ENCODE measurements around the gene FBP1.

FBP1 gene

GRCh38 chr9:94623253-94623652 is 16.1 kb downstream of the FBP1 start:
- no peak overlapping the region for H3K27ac ChIP-seq (replicated peaks; ENCODE audit: low read length)
- no peak overlapping the region for H3K4ac ChIP-seq (ENCODE audit: low read length)
- peaks cover 0 to 8% (median 0%) of the 10 kb centered on the region in 3 experiments for H3K27me3 ChIP-seq (ENCODE audit: control insufficient read depth in 3 of 3, insufficient read depth in 3 of 3, low read depth in 1 of 3, low read length in 3 of 3)
- H3K23ac ChIP-seq (ENCODE audit: low read depth, low read length, poor library complexity), result no peak overlapping the region
- H3K4me3 ChIP-seq (ENCODE audit: low read length in 2 of 2), result no peak overlapping the region
- H2BK120ac ChIP-seq (ENCODE audit: low read depth, low read length), result no peak overlapping the region
- H4K91ac ChIP-seq (ENCODE audit: low read depth, low read length, poor library complexity), result no peak overlapping the region
- H4K8ac ChIP-seq (ENCODE audit: low read depth, low read length), result no peak overlapping the region
- H2BK15ac ChIP-seq (ENCODE audit: low read length), result no peak overlapping the region
- peaks cover 0 to 1% of the 10 kb centered on the region in 2 donors for H3K4me1 ChIP-seq (ENCODE audit: control insufficient read depth in 2 of 2, insufficient read depth in 1 of 2, low read depth in 1 of 2, low read length in 2 of 2)
- no peak overlapping the region for H3K14ac ChIP-seq (ENCODE audit: low read length)
- no peak overlapping the region for H2BK5ac ChIP-seq (ENCODE audit: low read length)
- no peaks in the 10 kb centered on the region for H3K9me3 ChIP-seq (replicated peaks in 1 of 2; ENCODE audit: control insufficient read depth in 2 of 2, insufficient read depth in 1 of 2, low read depth in 1 of 2, low read length in 2 of 2)
- H3K36me3 ChIP-seq (replicated peaks in 1 of 2; ENCODE audit: control insufficient read depth in 2 of 2, insufficient read depth in 2 of 2, low read length in 2 of 2), result no peaks in the 10 kb centered on the region
- no peak overlapping the region for H3K4me2 ChIP-seq (ENCODE audit: insufficient read depth, low read length, poor library complexity, severe bottlenecking)
- H2AFZ ChIP-seq (ENCODE audit: low read length), result peak overlapping the region; percentile 45
- H3K79me1 ChIP-seq (ENCODE audit: low read depth, low read length), result no peaks in the 10 kb centered on the region
- peak; percentile 39 for DNase-seq (ENCODE audit: low spot score)
- H2BK12ac ChIP-seq (ENCODE audit: low read length), result no peak overlapping the region
- H3K9ac ChIP-seq (ENCODE audit: low read depth, low read length, poor library complexity), result no peak overlapping the region
- H2AK5ac ChIP-seq (ENCODE audit: low read depth, low read length), result no peak overlapping the region
- no CpG with 5 or more reads among the region's 9 CpGs for WGBS, 2 donors (ENCODE audit: extremely low coverage in 2 of 2, insufficient read length in 2 of 2, insufficient replicate concordance in 1 of 2)
- H3K18ac ChIP-seq (ENCODE audit: low read length), result no peak overlapping the region

- Histone ChIP-seq H3K23ac (ENCODE audit: low read depth, low read length, poor library complexity) (peak overlapping the region; percentile 5), H2BK120ac (ENCODE audit: low read depth, low read length) (no peak overlapping the region), H4K8ac (ENCODE audit: low read depth, low read length) (no peak overlapping the region), H3K18ac (ENCODE audit: low read length) (peak overlapping the region; percentile 2), H3K36me3 (replicated peaks in 1 of 2; ENCODE audit: control insufficient read depth in 2 of 2, insufficient read depth in 2 of 2, low read length in 2 of 2) (no peaks in the 10 kb centered on the region), H2AFZ (ENCODE audit: low read length) (no peak overlapping the region), H3K4me3 (ENCODE audit: low read length in 2 of 2) (no peak overlapping the region), H3K79me1 (ENCODE audit: low read depth, low read length) (no peaks in the 10 kb centered on the region), H3K4me2 (ENCODE audit: insufficient read depth, low read length, poor library complexity, severe bottlenecking) (no peak overlapping the region), H2BK12ac (ENCODE audit: low read length) (no peak overlapping the region), H4K91ac (ENCODE audit: low read depth, low read length, poor library complexity) (no peak overlapping the region), H3K9me3 (replicated peaks in 1 of 2; ENCODE audit: control insufficient read depth in 2 of 2, insufficient read depth in 1 of 2, low read depth in 1 of 2, low read length in 2 of 2) (no peaks in the 10 kb centered on the region), H2BK5ac (ENCODE audit: low read length) (peak overlapping the region; percentile 15), H2AK5ac (ENCODE audit: low read depth, low read length) (peak overlapping the region; percentile 14), H3K14ac (ENCODE audit: low read length) (no peak overlapping the region), H3K9ac (ENCODE audit: low read depth, low read length, poor library complexity) (no peak overlapping the region), H3K27me3 (ENCODE audit: control insufficient read depth in 3 of 3, insufficient read depth in 3 of 3, low read depth in 1 of 3, low read length in 3 of 3) (peaks cover 0 to 2% (median 0%) of the 10 kb centered on the region in 3 experiments), H3K27ac (replicated peaks; ENCODE audit: low read length) (no peak overlapping the region), H2BK15ac (ENCODE audit: low read length) (no peak overlapping the region), H3K4me1 (ENCODE audit: control insufficient read depth in 2 of 2, insufficient read depth in 1 of 2, low read depth in 1 of 2, low read length in 2 of 2) (no peaks in the 10 kb centered on the region), H3K4ac (ENCODE audit: low read length) (no peak overlapping the region)
- no peak for DNase-seq (ENCODE audit: low spot score)
- WGBS, 2 donors (ENCODE audit: extremely low coverage in 2 of 2, insufficient read length in 2 of 2, insufficient replicate concordance in 1 of 2), result no CpG with 5 or more reads among the region's 19 CpGs
Measured at GRCh38 chr9:94622087-94622800, 17.1 kb downstream of the FBP1 start.

- Histone ChIP-seq H3K79me1 (ENCODE audit: low read depth, low read length) (no peaks in the 10 kb centered on the region), H3K23ac (ENCODE audit: low read depth, low read length, poor library complexity) (no peak overlapping the region), H3K18ac (ENCODE audit: low read length) (no peak overlapping the region), H3K27ac (replicated peaks; ENCODE audit: low read length) (no peak overlapping the region), H2AK5ac (ENCODE audit: low read depth, low read length) (no peak overlapping the region), H3K9me3 (replicated peaks in 1 of 2; ENCODE audit: control insufficient read depth in 2 of 2, insufficient read depth in 1 of 2, low read depth in 1 of 2, low read length in 2 of 2) (no peaks in the 10 kb centered on the region), H2BK5ac (ENCODE audit: low read length) (no peak overlapping the region), H4K91ac (ENCODE audit: low read depth, low read length, poor library complexity) (no peak overlapping the region), H2BK12ac (ENCODE audit: low read length) (no peak overlapping the region), H2BK15ac (ENCODE audit: low read length) (no peak overlapping the region), H3K27me3 (ENCODE audit: control insufficient read depth in 3 of 3, insufficient read depth in 3 of 3, low read depth in 1 of 3, low read length in 3 of 3) (no peaks in the 10 kb centered on the region), H3K4me3 (ENCODE audit: low read length in 2 of 2) (no peak overlapping the region), H3K14ac (ENCODE audit: low read length) (no peak overlapping the region), H3K4me2 (ENCODE audit: insufficient read depth, low read length, poor library complexity, severe bottlenecking) (no peak overlapping the region), H3K4me1 (ENCODE audit: control insufficient read depth in 2 of 2, insufficient read depth in 1 of 2, low read depth in 1 of 2, low read length in 2 of 2) (no peaks in the 10 kb centered on the region), H4K8ac (ENCODE audit: low read depth, low read length) (no peak overlapping the region), H3K4ac (ENCODE audit: low read length) (no peak overlapping the region), H2BK120ac (ENCODE audit: low read depth, low read length) (no peak overlapping the region), H2AFZ (ENCODE audit: low read length) (no peak overlapping the region), H3K9ac (ENCODE audit: low read depth, low read length, poor library complexity) (no peak overlapping the region), H3K36me3 (replicated peaks in 1 of 2; ENCODE audit: control insufficient read depth in 2 of 2, insufficient read depth in 2 of 2, low read length in 2 of 2) (no peaks in the 10 kb centered on the region)
- no peak for DNase-seq (ENCODE audit: low spot score)
- WGBS, 2 donors (ENCODE audit: extremely low coverage in 2 of 2, insufficient read length in 2 of 2, insufficient replicate concordance in 1 of 2), result no CpG with 5 or more reads among the region's 4 CpGs
Measured at GRCh38 chr9:94619026-94619425, 20.3 kb downstream of the FBP1 start.

DNA sequence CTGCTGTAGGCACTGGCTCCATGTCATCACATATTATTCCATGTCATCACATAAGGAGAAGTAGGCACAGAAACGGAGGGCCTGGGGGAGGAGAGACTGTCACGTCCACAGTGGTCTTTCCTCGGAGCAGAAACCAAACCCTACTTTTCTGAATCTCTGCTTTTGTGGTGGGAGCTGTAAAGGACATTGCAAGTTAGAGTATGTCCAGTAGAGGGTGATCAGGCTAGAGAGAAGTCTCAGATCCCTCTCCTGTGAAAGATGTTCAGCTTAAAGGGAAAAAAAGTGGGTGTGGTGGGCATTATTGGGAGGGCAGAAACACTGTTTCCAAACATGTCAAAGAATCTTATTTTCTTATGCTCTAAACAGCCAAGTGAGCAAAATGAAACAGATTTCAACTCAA is 26.3 kb downstream of the FBP1 start:
- DNase-seq (ENCODE audit: low spot score), result no peak
- Histone ChIP-seq H3K4me3 (ENCODE audit: low read length in 2 of 2) (no peak overlapping the region), H2AK5ac (ENCODE audit: low read depth, low read length) (no peak overlapping the region), H3K18ac (ENCODE audit: low read length) (no peak overlapping the region), H3K9me3 (replicated peaks in 1 of 2; ENCODE audit: control insufficient read depth in 2 of 2, insufficient read depth in 1 of 2, low read depth in 1 of 2, low read length in 2 of 2) (no peaks in the 10 kb centered on the region), H3K27ac (replicated peaks; ENCODE audit: low read length) (no peak overlapping the region), H4K8ac (ENCODE audit: low read depth, low read length) (no peak overlapping the region), H2AFZ (ENCODE audit: low read length) (no peak overlapping the region), H3K36me3 (replicated peaks in 1 of 2; ENCODE audit: control insufficient read depth in 2 of 2, insufficient read depth in 2 of 2, low read length in 2 of 2) (no peaks in the 10 kb centered on the region), H3K4me1 (ENCODE audit: control insufficient read depth in 2 of 2, insufficient read depth in 1 of 2, low read depth in 1 of 2, low read length in 2 of 2) (peaks cover 3 to 7% of the 10 kb centered on the region in 2 donors), H2BK15ac (ENCODE audit: low read length) (no peak overlapping the region), H4K91ac (ENCODE audit: low read depth, low read length, poor library complexity) (no peak overlapping the region), H3K14ac (ENCODE audit: low read length) (no peak overlapping the region), H2BK12ac (ENCODE audit: low read length) (no peak overlapping the region), H3K79me1 (ENCODE audit: low read depth, low read length) (no peaks in the 10 kb centered on the region), H2BK5ac (ENCODE audit: low read length) (no peak overlapping the region), H3K4ac (ENCODE audit: low read length) (no peak overlapping the region), H3K27me3 (ENCODE audit: control insufficient read depth in 3 of 3, insufficient read depth in 3 of 3, low read depth in 1 of 3, low read length in 3 of 3) (no peaks in the 10 kb centered on the region), H2BK120ac (ENCODE audit: low read depth, low read length) (no peak overlapping the region), H3K9ac (ENCODE audit: low read depth, low read length, poor library complexity) (no peak overlapping the region), H3K23ac (ENCODE audit: low read depth, low read length, poor library complexity) (no peak overlapping the region), H3K4me2 (ENCODE audit: insufficient read depth, low read length, poor library complexity, severe bottlenecking) (no peak overlapping the region)
- WGBS, 2 donors (ENCODE audit: extremely low coverage in 2 of 2, insufficient read length in 2 of 2, insufficient replicate concordance in 1 of 2), result no CpG with 5 or more reads among the region's 3 CpGs
